HG02943 (cell line): Measurements from ENCODE around the gene C10orf90.

Experiments
- ATAC-seq: cut with Tn5 transposase; IDR thresholded peaks from one replicate; pipeline ENCODE4 v1.9.1; 2021; ENCODE audit warnings: mild to moderate bottlenecking, low read depth, moderate library complexity; ENCODE audit not compliant: unreplicated experiment

Gene C10orf90

GRCh38 chr10:126476246-126476645 lies 194.2 kb downstream of the C10orf90 start:
- no peak for ATAC-seq

GRCh38 chr10:126475074-126475691 lies 195.3 kb downstream of the C10orf90 start:
- no peak for ATAC-seq

GRCh38 chr10:126474031-126474430 lies 196.5 kb downstream of the C10orf90 start:
- no peak for ATAC-seq

GRCh38 chr10:126470991-126471390 lies 199.5 kb downstream of the C10orf90 start:
- no peak for ATAC-seq

GRCh38 chr10:126469692-126470091 lies 200.8 kb downstream of the C10orf90 start:
- ATAC-seq, result no peak

- ATAC-seq, result no peak
These were observed 201.4 kb downstream of the C10orf90 start for GRCh38 chr10:126468876-126469643.

DNA sequence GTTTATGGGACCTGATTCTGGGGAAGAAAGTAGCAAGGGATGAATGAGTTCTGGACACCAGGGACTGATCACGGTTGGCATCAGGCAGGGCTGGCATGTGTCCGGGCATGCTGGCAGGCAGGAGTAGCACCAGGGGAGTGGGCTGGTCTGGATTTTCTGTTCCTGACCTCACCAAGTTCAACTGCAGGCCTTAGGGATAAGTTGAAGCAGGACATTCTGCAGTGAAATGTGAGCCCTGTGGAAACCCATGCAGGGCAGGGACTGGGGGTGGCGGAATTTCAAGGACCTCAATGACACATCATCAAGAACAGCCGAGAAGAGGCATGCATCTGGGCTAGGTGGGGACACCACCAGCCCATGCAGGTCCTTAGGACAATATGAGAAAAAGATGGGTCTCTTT lies 202.0 kb downstream of the C10orf90 start:
- ATAC-seq, result no peak

DNA sequence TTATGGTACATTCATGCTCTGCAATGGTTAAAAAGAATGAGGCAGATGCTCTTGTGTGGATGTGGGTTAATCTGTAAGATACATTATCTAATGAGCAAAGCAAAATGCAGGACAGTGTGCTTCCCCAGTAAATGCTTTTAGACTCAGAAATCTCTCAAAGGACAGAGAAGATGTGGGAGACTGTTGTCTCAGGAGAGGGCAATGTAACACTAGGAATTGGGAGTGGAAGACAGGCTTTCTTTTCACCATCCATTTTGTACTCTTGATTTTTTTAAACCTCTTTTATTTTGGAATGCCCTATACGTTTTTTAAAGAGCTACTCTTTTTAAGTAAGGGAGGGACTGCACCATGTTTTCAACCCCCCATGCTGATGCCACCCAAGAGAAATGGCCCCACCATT lies 204.7 kb downstream of the C10orf90 start:
- no peak for ATAC-seq

DNA sequence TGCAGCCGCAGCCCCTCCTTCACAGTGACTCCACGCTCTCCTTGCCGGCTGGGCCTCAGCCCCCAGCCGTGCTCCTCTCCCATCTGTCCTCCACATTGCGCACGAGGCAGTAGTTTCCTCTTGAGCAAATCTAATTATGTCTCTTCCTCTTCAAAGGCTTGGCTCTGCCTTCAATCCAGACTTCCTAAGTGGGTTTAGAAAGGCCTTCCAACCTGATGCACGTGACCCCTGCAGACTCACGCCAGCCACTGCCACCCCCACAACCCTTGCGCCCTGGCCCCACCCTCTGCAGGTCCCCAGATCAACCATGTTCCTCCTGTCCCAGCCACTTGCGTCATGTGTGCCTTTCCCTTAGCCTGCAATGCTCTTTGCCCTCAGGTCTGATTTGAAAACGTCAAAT lies 207.2 kb downstream of the C10orf90 start:
- ATAC-seq, result no peak

- no peak for ATAC-seq
These were observed 209.1 kb downstream of the C10orf90 start for GRCh38 chr10:126461289-126461940.

DNA sequence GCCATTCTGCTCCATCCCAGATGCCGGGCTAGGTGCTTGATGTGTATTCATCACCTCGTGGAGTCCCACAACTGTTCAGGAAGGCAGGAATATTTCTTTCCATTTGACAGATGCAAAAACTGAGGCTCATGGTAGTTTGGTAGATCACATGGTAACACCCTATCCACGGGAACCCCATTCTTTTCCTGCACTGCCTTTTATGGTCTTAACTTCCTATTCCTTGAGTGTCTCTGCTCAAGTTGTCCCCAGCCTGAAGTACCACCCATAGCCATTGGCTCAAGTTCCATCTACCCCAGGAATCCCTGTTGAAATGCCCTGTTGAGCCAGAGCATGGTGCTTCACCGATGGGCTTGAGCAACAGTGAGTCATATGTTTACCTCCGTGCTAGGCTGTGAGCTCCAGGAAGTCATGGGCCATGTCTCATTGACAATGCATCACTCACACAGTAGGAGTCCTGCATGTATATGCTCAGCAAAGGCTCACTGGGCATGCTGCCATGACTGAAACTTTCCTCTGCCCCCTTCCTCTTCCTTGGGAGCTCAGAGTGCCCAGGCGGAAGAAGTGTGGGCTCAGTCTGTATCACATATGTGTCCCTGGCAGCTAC lies 210.5 kb downstream of the C10orf90 start:
- no peak for ATAC-seq

- ATAC-seq, result no peak
These were observed 211.3 kb downstream of the C10orf90 start for GRCh38 chr10:126459032-126459831.

DNA sequence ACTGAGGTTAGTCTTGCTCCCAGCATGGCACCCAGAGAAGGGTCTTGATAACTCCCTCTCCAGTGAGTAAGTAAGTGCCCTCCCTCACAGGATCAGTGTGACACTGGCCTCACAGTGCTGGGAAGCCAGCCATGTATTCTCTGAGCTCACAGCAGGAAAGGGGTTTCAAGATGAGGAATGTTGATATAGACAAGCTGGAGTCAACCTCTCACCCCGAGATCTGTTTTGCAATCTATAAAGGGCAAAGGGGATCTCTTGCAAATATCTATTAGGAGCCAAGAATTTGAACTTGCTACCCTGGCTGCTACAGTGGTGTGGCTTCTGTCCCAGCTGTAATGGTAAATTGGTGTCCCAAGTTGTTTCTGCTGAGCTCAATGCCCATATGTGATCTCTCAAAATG lies 212.0 kb downstream of the C10orf90 start:
- no peak for ATAC-seq

DNA sequence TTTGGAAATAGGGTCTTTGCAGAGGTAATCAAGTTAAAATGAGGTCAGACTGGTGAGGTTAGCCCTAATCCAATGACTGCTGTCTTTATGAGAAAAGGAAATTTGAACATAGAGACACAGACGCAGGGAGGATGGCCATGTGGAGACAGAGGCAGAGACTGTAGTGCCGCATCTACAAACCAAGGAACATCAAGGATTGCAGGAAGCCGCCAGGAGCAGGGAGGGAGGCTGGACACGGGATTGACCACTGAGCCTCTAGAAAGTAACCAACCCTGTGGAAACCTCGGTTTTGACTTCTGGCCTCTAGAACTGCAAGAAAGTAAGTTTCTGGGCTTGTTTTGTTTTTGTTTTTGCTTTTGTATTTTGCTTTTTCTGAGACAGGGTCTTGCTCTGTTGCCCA lies 213.9 kb downstream of the C10orf90 start:
- ATAC-seq, result no peak

- ATAC-seq, result no peak
These were observed 214.6 kb downstream of the C10orf90 start for GRCh38 chr10:126455766-126456405.

GRCh38 chr10:126455036-126455765 lies 215.3 kb downstream of the C10orf90 start:
- no peak for ATAC-seq

GRCh38 chr10:126454045-126454751 lies 216.3 kb downstream of the C10orf90 start:
- no peak for ATAC-seq

DNA sequence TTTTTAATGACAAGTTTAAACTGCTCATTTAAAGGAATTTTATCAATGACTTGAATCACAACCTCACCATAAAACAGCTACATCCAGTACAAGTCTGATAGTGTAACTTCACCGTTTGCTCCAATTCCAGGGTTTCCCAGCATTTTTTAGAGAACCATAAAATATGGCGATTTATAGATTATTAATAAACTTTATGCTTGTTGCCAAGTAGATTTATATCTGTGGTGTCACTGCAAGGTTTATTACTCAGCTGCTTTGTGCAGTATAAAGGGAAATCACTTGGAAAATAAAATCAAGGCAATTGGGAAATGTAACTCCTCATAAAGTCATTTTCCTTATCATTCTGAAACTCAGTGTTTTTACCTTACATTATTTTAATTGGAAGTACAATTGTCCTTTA lies 218.2 kb downstream of the C10orf90 start:
- ATAC-seq, result no peak

DNA sequence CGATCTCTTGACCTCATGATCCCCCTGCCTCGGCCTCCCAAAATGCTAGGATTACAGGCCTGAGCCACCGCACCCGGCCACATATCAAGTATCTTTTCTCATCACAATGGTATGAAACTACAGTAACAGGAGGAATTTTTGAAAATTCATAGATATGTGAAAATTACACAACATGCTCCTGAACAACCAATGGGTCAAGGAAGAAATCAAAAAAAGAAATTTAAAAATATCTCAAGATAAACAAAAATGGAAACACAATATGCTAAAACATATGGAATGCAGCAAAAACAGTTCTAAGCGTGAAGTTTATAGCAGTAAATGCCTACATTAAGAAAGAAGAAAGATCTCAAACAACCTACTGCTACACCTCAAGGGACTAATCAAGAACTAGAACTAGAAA lies 222.4 kb downstream of the C10orf90 start:
- no peak for ATAC-seq
